ENCODE results near the gene IL21R.

- TF ChIP-seq GATA3 (IDR thresholded peaks at IDR 0.05; ENCODE audit: low read depth, low read length): no peak
- no peak for TF ChIP-seq GATA2 (IDR thresholded peaks at IDR 0.05; ENCODE audit: low read depth, low read length)
These were observed 6.1 kb downstream of the IL21R start for GRCh38 chr16:27408012-27408601.
